SU-DHL-6 (cell line): ENCODE data around the gene SULT1C2.

ENCODE experiments used
- H2AFZ ChIP-seq: fragments of 200-600 bp; sonication (generic); 2 replicates; pipeline ENCODE4 v1.6.1; 2014; ENCODE audit warnings: low read depth, mild to moderate bottlenecking, moderate library complexity, mixed read lengths, antibody characterized with exemption, low read length; ENCODE audit not compliant: severe bottlenecking
- H3F3A ChIP-seq: fragments of 200-600 bp; shearing (Covaris generic); 2 replicates; pipeline ENCODE4 v1.6.0; 2016; ENCODE audit warnings: antibody characterized with exemption, mild to moderate bottlenecking; ENCODE audit not compliant: insufficient read depth
- H3K27ac ChIP-seq: fragments of 200-600 bp; sonication (generic); 2 replicates; pipeline ENCODE4 v1.5.1; 2016; ENCODE audit warnings: low read depth, mild to moderate bottlenecking, low read length, moderate library complexity, mixed read lengths
- H3K27me3 ChIP-seq: fragments of 200-600 bp; sonication (generic), shearing (Covaris generic); 2 replicates; pipeline ENCODE4 v1.6.0; 2014; ENCODE audit warnings: mild to moderate bottlenecking, low read length
- H3K36me3 ChIP-seq: fragments of 200-600 bp; sonication (generic); 2 replicates; pipeline ENCODE4 v1.6.1; 2014; ENCODE audit warnings: mild to moderate bottlenecking, low read length, mixed read lengths
- H3K4me2 ChIP-seq: fragments of 300-600, 200-600 bp; shearing (Covaris generic), sonication (generic); 2 replicates; pipeline ENCODE4 v1.6.0; 2014; ENCODE audit warnings: low read length, low read depth, mild to moderate bottlenecking; ENCODE audit not compliant: poor library complexity, severe bottlenecking
- H3K4me3 ChIP-seq: fragments of 200-600 bp; sonication (generic); 2 replicates; pipeline ENCODE4 v1.5.1; 2014; ENCODE audit warnings: antibody characterized with exemption, low read length, mild to moderate bottlenecking, mixed read lengths; ENCODE audit not compliant: insufficient read depth, poor library complexity, severe bottlenecking
- H3K79me2 ChIP-seq: fragments of 200-600 bp; sonication (generic); 2 replicates; pipeline ENCODE4 v1.6.1; 2014; ENCODE audit warnings: mild to moderate bottlenecking, low read length, moderate library complexity; ENCODE audit not compliant: insufficient read depth
- H3K9ac ChIP-seq: fragments of 200-600 bp; sonication (generic); 2 replicates; pipeline ENCODE4 v1.7.0; 2014; ENCODE audit warnings: mild to moderate bottlenecking, low read length
- H3K9me2 ChIP-seq: fragments of 200-600 bp; sonication (generic); replicated peaks from 2 replicates; pipeline ENCODE4 v1.6.1; 2014; ENCODE audit warnings: low read length; ENCODE audit not compliant: insufficient read depth
- H3K9me3 ChIP-seq: fragments of 200-600 bp; sonication (generic); 2 replicates; pipeline ENCODE4 v1.6.1; 2014; ENCODE audit warnings: low read length, mixed read lengths; ENCODE audit not compliant: insufficient read depth
- H4K20me1 ChIP-seq: fragments of 200-600 bp; sonication (generic); 2 replicates; pipeline ENCODE4 v1.6.1; 2014; ENCODE audit warnings: low read depth, mild to moderate bottlenecking, antibody characterized with exemption, low read length, moderate library complexity, mixed read lengths
- EZH2phosphoT487 ChIP-seq: fragments of 200-600 bp; sonication (generic), shearing (Covaris generic); conservative IDR thresholded peaks from 2 replicates; pipeline ENCODE4 v1.6.1; 2018; ENCODE audit warnings: mild to moderate bottlenecking, antibody characterized with exemption, low read length, moderate library complexity, mixed read lengths
- TF ChIP-seq, protein P1 (sequence below): fragments of 200-600 bp; sonication (generic); IDR thresholded peaks from one replicate; pipeline ENCODE4 v1.5.1; 2017; ENCODE audit warnings: antibody characterized with exemption, mild to moderate bottlenecking, low read length, moderate library complexity; ENCODE audit not compliant: insufficient read depth, poor library complexity, severe bottlenecking

The SULT1C2 gene

DNA sequence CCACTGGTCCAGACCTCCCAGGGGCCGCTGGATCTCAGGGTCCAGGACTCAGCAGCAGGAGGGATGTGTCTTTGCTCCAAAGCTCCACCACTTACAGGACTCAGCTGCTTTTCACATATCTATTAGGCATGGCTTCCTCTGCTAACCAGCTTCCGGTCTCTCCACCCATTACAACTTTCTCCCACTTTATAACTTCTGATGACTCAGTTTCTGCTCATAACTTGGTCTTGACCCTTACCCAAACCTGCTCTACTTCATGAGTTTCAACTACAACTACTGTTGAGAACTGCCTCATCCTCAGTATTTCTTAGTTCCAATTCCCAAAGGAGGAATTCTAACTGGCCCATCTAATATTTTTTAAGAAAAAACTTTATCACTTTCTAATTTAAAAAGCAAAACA lies 17.2 kb downstream of the SULT1C2 start:
- TF ChIP-seq EZH2phosphoT487 = no peak
- TF ChIP-seq, protein P1, sequence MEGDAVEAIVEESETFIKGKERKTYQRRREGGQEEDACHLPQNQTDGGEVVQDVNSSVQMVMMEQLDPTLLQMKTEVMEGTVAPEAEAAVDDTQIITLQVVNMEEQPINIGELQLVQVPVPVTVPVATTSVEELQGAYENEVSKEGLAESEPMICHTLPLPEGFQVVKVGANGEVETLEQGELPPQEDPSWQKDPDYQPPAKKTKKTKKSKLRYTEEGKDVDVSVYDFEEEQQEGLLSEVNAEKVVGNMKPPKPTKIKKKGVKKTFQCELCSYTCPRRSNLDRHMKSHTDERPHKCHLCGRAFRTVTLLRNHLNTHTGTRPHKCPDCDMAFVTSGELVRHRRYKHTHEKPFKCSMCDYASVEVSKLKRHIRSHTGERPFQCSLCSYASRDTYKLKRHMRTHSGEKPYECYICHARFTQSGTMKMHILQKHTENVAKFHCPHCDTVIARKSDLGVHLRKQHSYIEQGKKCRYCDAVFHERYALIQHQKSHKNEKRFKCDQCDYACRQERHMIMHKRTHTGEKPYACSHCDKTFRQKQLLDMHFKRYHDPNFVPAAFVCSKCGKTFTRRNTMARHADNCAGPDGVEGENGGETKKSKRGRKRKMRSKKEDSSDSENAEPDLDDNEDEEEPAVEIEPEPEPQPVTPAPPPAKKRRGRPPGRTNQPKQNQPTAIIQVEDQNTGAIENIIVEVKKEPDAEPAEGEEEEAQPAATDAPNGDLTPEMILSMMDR = no peak

DNA sequence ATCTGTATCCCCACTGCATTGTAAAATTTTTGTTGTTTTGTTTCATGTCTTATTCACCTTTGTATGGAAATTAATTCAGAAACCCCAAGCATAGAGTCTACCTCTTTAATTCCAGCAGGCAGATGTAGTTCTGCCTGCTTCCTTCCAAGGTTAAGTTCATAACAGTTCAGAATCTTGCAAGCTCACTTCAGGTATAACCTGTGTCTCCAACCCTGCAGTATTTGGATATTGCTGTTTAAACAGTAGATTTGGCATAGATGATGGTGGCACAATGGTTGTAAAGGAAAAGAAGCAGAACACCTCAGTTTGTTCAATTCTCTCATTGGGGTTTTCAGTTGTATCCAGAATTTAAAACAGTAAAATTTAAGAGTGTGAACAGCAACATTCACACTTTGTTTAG lies 21.2 kb downstream of the SULT1C2 start:
- no peaks in the 10 kb centered on the region for H3K79me2 ChIP-seq
- no peak overlapping the region for H3K27ac ChIP-seq
- no peaks in the 10 kb centered on the region for H3F3A ChIP-seq
- no peaks in the 10 kb centered on the region for H3K9me2 ChIP-seq
- H3K4me3 ChIP-seq = no peak overlapping the region
- no peaks in the 10 kb centered on the region for H3K27me3 ChIP-seq
- no peak overlapping the region for H3K9ac ChIP-seq
- no peak overlapping the region for H3K4me2 ChIP-seq
- TF ChIP-seq, protein P1 = no peak
- no peak for TF ChIP-seq EZH2phosphoT487
- no peak overlapping the region for H2AFZ ChIP-seq
- no peaks in the 10 kb centered on the region for H3K36me3 ChIP-seq
- H4K20me1 ChIP-seq = no peaks in the 10 kb centered on the region
- no peaks in the 10 kb centered on the region for H3K9me3 ChIP-seq

More for the DNA sequence above, 17.2 kb downstream of the SULT1C2 start:
- H3K4me2 ChIP-seq = no peak overlapping the region
- H3K9me3 ChIP-seq = no peaks in the 10 kb centered on the region
- no peaks in the 10 kb centered on the region for H4K20me1 ChIP-seq
- H3K27ac ChIP-seq = no peak overlapping the region
- H3K9ac ChIP-seq = no peak overlapping the region
- no peaks in the 10 kb centered on the region for H3K9me2 ChIP-seq
- H3K4me3 ChIP-seq = no peak overlapping the region
- H3K79me2 ChIP-seq = no peaks in the 10 kb centered on the region
- no peaks in the 10 kb centered on the region for H3K27me3 ChIP-seq
- H2AFZ ChIP-seq = no peak overlapping the region
- no peaks in the 10 kb centered on the region for H3F3A ChIP-seq
- H3K36me3 ChIP-seq = no peaks in the 10 kb centered on the region

DNA sequence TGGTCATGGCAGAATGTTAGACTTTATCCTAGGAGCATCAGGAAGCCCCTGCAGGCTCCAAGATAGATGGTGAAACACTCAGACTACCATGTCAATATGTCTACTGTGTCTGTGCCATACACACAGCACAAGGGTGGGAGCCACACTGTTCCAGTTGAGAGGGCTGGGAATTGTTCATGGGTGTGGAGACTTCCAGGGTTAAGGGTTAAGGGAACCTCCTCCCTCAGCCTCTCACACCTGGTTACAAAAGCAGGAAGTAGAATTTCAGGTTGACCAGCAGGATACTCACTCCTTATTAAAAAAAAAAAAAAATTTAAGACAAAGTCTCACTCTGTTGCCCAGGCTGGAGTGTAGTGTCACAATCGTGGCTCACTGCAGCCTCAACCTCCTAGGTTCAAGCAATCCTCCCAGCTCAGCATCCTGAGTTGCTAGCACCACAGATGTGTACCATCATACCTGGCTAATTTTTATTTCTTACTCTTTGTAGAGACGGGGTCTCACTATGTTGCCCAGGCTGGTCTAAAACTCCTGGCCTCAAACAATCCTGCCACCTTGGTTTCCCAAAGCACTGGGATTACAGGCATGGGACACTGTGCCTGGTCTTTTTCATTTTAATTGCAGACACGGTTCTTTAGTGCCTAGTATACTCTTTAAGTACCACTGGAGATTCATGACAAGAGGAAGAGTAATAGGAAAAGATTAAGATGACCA lies 26.0 kb downstream of the SULT1C2 start:
- H3K9me2 ChIP-seq = no peaks in the 10 kb centered on the region
- H3K9me3 ChIP-seq = no peaks in the 10 kb centered on the region
- no peak for TF ChIP-seq EZH2phosphoT487
- TF ChIP-seq, protein P1 = no peak
- no peaks in the 10 kb centered on the region for H3F3A ChIP-seq
- no peak overlapping the region for H3K4me2 ChIP-seq
- H3K9ac ChIP-seq = no peak overlapping the region
- H4K20me1 ChIP-seq = no peaks in the 10 kb centered on the region
- no peaks in the 10 kb centered on the region for H3K79me2 ChIP-seq
- H2AFZ ChIP-seq = no peak overlapping the region
- no peak overlapping the region for H3K4me3 ChIP-seq
- no peak overlapping the region for H3K27ac ChIP-seq
- no peaks in the 10 kb centered on the region for H3K27me3 ChIP-seq
- H3K36me3 ChIP-seq = no peaks in the 10 kb centered on the region
